ENCODE measurements around the gene WDCP.

GRCh38 chr2:24046599-24046929 lies 627 bp downstream of the WDCP start:
- TF ChIP-seq CTCF (IDR thresholded peaks at IDR 0.05) (no peak), POLR2A (IDR thresholded peaks at IDR 0.05) (no peak)

Measured in body of pancreas (tissue), 4 donors.